ENCODE data around the gene HNRNPH1. TPM values are rescaled to one million over a fixed set of nuclear protein-coding genes. Genes with fewer than 3 reads are reported as not detected.

Gene HNRNPH1
- total RNA-seq, 4 donors from 2014 or later = 237 to 1,003 (median 495) TPM

- Histone ChIP-seq H3K9me3 (no peaks in the 10 kb centered on the region), H3K27me3 (no peaks in the 10 kb centered on the region), H3K36me3 (no peaks in the 10 kb centered on the region), H3K27ac (no peak overlapping the region), H3K4me3 (no peak overlapping the region), H3K4me1 (peaks cover 9% of the 10 kb centered on the region in 2 donors)
- no peak for DNase-seq
- intact Hi-C loops (cut with DNase I; ENCODE audit: low total_unique reads) = no loop called here
- TF ChIP-seq CTCF (IDR thresholded peaks at IDR 0.05) (no peak), POLR2A (IDR thresholded peaks at IDR 0.05) (no peak)
Observed at GRCh38 chr5:179615203-179615602, 8.3 kb downstream of the HNRNPH1 start.

- H3K27me3 ChIP-seq = no peaks in the 10 kb centered on the region
- H3K27ac ChIP-seq = no peak overlapping the region
- H3K4me1 ChIP-seq = peaks cover 5 to 9% of the 10 kb centered on the region in 2 donors
- no peaks in the 10 kb centered on the region for H3K9me3 ChIP-seq
- no peaks in the 10 kb centered on the region for H3K36me3 ChIP-seq
- H3K4me3 ChIP-seq = no peak overlapping the region
- no peak for TF ChIP-seq POLR2A (IDR thresholded peaks at IDR 0.05)
- TF ChIP-seq CTCF (IDR thresholded peaks at IDR 0.05) = no peak
- no peak for DNase-seq
- intact Hi-C loops (cut with DNase I; ENCODE audit: low total_unique reads) = no loop called here
Observed at GRCh38 chr5:179614745-179615144, 8.7 kb downstream of the HNRNPH1 start.

- DNase-seq = no peak
- intact Hi-C loops (cut with DNase I; ENCODE audit: low total_unique reads) = no loop called here
- Histone ChIP-seq H3K4me3 (no peak overlapping the region), H3K27ac (no peak overlapping the region), H3K36me3 (no peaks in the 10 kb centered on the region), H3K4me1 (peaks cover 0 to 9% of the 10 kb centered on the region in 2 donors), H3K27me3 (no peaks in the 10 kb centered on the region), H3K9me3 (no peaks in the 10 kb centered on the region)
- TF ChIP-seq CTCF (IDR thresholded peaks at IDR 0.05) (no peak), POLR2A (IDR thresholded peaks at IDR 0.05) (no peak)
Observed at GRCh38 chr5:179613460-179614071, 9.9 kb downstream of the HNRNPH1 start.

- H3K27ac ChIP-seq = no peak overlapping the region
- no peak for DNase-seq
Observed at GRCh38 chr5:179612577-179613459, 10.7 kb downstream of the HNRNPH1 start.

More at GRCh38 chr5:179612577-179613459, 10.7 kb downstream of the HNRNPH1 start:
- TF ChIP-seq CTCF (IDR thresholded peaks at IDR 0.05) (no peak), POLR2A (IDR thresholded peaks at IDR 0.05) (no peak)
- Histone ChIP-seq H3K4me3 (no peak overlapping the region), H3K4me1 (peaks cover 0 to 3% of the 10 kb centered on the region in 2 donors), H3K36me3 (no peaks in the 10 kb centered on the region), H3K27me3 (no peaks in the 10 kb centered on the region), H3K9me3 (no peaks in the 10 kb centered on the region)
- intact Hi-C loops (cut with DNase I; ENCODE audit: low total_unique reads) = no loop called here
